ENCODE measurements around the gene RERE.
"Not testable (repeated sequence)": the region's sequence is repeated elsewhere in the genome, so short reads cannot be mapped to it uniquely, and the experiment has no call there.

The RERE gene

GRCh38 chr1:8390707-8391106, 426.7 kb downstream of the RERE start:
- DNase-seq: no peak

DNA sequence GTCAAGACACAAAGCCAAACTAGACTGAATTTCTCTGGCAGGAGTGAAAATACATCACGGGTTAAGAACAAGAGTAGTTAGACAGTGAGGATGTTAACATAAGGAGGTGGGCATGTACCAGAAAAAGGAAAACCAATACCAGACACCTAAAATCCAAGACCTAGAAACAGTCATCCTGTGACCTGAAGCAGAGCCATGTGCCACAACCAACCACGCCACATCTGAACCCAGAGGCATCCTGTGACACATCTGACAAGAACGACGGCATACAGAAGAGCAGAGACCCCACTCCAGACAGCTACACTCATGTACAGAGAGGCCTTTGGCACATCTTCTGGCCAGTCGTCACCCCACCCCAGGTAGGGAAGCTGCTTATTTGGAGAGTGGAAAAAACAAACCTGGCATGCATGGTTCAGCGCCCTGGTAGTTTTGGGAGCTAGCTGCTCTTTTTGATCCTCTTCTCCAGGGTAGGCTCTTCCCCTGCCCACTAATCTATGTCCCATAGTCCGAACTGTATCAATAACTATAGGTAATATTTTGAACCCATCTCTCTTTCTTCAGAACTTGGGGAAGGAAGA, 427.4 kb downstream of the RERE start:
- DNase-seq: peak; percentile 46

DNA sequence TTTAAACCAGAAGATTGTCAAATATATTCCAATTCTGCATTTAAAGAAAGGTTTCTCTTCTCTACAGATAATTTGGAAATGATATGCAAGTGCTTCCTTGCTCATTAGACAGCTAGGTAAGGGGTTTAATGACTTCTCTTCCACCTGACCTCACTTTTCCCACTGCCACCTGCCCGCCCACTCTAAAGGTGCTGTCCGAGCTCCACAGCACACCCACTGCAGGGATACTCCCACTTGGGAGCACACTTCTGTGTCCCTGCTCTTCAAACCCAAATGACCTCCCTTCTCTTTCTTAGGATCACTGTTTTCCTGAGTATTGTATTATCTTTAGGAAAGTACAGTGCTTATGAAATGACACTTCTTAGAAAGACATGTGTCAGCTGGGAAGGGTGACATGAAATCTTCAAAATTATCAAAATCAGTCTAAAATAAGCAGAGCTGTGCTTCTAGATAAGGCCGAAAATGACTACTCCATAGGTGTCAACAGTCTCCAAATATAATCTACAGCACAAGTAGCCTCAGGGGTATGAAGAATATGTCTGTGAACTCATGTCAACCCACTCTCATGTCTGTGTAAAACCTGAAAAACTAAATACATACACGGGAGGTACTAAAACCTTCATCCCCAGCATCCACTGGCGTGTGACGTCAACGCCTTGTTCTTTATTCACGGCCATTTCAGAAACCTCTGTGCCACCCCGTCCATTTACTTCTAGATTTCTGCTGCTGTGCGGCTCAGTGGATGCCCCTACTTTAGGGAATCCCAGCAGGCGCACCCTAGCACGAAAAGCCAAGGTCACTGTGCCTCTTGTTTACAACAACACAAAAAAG, 428.5 kb downstream of the RERE start:
- no peak for DNase-seq

GRCh38 chr1:8386247-8386646, 431.2 kb downstream of the RERE start:
- no peak for DNase-seq

DNA sequence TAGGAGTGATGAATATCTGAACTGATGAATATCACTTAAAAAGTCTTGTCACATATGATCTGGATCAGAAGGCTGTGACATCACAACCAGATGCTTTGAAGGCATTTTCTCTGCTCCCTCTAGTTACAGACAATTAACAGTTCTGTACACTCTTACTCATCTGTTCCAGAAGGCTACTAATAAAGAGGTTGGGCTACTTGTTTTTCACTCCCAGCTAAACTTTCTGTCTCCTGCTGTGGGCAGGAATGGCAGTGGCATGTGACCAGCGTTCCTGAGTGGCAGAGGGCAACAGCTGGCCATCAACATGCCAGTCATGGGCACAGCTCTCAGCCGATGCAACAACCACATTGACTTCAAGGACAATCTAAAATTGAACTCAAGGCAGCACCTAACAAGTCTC, 432.9 kb downstream of the RERE start:
- DNase-seq: no peak

DNA sequence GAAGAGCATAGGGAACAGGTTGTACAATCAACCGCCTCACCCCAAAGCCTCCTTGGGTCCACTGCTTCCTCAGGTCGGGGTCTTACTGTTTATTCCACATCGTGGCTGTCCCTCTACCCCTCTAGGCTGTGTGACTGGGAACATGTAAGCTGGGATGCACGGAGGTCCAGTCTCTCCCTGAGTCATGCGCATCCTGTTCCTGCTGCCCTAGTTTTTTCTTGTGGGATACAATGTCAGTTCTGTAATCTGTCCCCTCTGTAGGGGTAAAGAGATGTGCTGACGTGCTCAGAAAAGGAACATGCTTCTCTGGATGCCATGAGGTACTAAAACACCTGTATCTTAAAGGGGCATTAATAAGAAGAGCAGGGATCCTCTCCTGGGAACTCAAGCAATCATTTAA, 433.4 kb downstream of the RERE start:
- no peak for DNase-seq

DNA sequence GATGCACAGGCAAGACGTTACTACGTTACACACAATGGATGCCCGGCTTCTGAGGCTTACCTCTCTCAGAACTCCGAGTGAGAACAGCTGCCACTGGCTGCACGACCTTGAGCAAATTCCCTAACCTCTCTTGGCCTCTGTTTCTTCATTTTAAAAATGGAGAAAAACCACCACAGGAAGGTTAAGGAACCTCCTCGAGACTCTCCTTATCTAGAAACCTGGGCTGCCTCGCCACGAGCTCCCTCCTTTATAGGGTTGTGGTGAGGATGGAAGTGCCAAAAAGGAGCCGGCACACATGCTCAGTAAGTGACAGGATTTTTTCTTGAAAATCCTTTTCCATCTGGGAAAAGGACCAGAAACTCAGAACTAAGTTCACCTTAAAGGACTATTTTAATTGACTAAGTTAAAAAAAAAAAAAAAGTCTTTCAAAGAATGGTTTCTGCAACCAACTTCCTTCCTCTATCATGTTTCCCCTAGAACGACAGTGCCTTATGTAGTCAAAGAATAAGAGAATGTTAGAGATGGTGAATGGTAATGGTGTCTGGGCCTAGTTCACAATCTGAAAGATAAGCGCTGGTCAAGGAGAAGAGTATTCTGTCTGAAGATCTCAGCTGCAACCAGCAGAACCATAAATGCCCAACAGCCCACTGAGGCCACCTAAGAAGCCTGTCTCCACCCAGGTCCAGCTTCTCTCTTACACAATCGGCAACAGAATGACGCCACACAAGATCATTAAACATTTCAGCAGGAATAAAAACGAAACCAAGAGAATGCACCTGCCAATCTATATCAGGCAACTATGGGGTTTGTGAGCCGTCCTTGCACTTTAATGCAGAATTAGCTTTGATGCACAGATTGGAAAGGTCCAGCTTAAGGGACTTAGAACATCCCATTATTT, 434.6 kb downstream of the RERE start:
- DNase-seq: no peak

DNA sequence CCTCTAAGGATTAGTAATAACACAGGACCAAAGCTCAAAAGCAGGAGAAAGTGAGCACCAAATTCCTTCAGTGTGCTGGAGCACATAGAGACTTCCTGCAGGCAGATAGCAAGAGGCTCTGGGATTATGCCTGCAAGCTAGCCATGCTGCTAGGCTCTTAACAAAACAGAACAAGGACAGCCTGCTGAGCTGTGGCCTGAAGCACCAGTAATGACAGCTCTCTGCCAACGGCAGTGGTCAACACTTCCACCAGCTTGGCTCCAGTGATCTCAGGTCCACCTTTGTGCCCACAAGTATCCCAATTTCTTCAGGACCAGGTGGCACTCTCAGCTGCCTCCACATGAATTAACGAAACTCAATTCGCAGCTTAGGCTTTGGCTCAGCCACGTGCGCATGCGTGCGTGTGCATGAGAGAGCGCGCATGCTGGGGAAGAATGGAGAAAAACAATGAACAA, 435.4 kb downstream of the RERE start:
- DNase-seq: no peak

GRCh38 chr1:8381618-8382017, 435.8 kb downstream of the RERE start:
- DNase-seq: no peak

DNA sequence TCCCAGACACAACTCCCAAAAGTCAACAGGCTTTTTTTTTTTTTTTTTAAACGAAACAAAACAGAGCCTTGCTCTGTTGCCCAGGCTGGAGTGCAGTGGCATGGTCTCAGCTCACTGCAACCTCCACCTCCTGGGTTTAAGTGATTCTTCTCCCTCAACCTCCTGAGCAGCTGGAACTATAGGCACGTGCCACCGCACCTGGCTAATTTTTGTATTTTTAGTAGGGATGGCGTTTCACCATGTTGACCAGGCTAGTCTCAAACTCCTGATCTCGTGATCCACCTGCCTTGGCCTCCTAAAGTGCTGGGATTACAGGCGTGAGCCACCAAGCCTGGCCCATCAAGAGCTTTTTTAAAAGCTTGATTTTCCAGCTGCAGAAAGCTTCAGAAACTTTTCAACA, 437.1 kb downstream of the RERE start:
- DNase-seq: not testable (repeated sequence)

DNA sequence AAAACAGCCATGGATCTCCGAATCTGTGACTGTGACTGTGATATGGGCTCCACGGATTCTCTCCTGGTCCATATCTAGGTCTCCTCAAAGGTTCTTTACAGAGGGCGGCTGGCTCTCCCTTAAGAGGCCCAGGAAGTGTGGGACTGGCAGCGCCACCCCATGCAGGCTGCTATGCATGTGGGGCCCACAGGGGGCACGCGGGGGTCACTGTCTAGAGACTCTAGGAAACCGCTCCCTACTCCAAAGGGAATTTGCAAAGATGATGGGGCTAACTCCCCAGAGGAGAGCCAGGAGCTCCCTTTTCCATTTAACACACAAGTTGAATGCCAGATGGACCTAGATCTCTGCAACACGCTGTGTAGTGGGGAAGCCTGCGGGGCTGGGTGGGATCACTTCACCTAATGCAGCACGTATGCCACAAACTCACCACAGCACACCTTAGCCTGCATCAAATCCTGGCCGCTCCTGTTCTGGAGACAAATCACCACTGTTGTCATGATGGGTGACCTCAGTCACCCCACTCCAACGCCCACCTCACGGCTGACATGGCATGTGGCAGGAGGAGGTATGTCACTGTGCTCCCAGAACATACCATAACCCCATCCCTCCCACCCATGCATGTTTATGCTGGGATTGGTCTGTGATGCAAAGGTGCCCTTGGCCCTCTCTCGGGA, 437.8 kb downstream of the RERE start:
- DNase-seq: no peak

- DNase-seq: no peak
These were observed 438.4 kb downstream of the RERE start for GRCh38 chr1:8378981-8379470.

GRCh38 chr1:8378178-8378577, 439.3 kb downstream of the RERE start:
- DNase-seq: no peak

- no peak for DNase-seq
These were observed 440.0 kb downstream of the RERE start for GRCh38 chr1:8377271-8377981.

DNA sequence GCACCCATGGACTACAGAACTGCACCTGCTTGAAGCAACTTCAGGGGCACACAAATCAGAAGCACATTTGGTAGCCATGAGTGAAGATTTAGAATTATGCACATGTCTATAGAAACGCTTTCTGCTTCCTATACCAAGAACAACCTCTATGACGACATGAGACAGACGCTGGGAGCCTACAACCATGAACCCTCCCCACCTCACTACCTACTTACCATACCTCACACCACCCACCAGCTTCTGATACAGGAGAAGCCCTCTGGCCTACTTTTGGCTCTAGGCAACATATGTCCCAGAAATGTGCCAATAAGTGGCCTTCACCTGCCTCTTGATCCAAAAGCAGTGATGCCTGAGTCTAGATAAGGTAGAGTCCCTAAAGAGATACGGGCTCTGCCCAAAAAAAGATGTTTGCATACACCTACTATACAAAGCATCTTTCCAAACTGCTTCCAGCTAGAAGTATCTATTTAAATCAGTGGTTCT, 441.0 kb downstream of the RERE start:
- no peak for DNase-seq

GRCh38 chr1:8374812-8375211, 442.6 kb downstream of the RERE start:
- no peak for DNase-seq

- no peak for DNase-seq
These were observed 443.1 kb downstream of the RERE start for GRCh38 chr1:8374356-8374755.

- no peak for DNase-seq
These were observed 443.7 kb downstream of the RERE start for GRCh38 chr1:8373581-8374241.

DNA sequence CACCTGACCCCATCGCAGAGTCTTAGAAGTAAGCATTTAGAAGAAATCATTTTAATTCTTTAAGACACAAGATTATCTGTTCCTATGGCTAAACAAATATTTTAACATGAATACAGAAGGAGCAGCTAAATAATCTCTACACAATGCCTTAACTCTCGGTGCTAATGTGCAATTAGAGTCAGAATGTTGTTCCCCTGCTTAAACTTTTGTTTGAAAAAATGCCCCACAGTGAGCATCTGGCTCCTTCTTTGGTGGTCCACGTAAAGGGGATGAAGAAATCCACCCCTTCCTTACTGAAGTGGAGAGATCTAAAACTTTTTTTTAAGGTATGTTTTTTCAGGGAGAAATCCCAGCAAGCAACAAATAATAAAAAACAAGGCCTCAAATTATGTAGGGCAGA, 444.3 kb downstream of the RERE start:
- DNase-seq: no peak

DNA sequence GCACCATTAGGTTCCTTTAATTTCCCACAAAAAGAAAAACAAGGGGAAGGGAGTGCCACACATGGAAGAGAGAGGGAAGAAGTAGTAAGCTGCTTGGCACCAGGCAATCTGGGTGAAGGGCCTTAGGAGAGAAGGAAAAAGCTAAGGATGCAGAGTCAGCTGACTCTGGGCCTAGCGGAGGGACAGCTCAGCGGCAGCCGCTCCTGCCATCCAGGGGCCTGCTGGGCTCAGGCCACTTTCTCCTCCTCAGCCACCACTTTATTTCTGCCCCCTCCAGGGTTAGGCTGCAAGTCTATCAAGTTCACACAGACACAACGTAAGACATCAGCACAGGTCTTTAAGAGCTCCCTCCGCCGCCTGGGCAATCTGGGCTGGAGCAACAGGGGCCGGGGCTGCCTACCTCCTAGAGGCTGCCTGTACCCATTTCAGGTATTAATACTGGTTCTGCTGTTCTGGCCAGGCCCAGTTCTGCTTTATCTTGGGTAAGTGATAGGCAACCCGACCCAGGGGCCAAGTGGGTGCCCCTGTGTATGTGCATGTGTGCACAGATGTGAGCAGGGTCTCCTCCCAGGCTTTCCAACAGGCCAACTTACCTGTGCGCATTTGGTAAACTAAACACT, 446.0 kb downstream of the RERE start:
- DNase-seq: no peak

DNA sequence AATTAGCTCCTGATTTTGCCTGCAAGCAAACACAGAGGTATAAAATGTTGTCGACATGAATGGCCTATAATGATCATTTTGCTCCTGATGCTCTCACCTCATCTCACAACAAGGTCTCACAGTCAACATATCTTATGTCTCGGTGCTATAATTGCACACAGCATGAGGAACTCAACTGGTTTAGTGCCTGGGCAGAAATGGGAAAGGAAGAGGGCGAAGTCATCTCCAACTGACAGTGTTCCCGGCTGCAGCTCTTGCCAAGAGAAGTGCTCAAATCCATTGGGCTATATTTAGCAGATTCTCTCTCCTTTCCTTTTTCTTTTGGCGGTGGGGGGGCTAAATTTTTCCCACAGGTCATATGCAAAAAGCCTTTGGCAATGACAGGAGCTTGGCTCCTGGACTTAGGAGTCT, 446.5 kb downstream of the RERE start:
- DNase-seq: no peak
